HG03378 (cell line): ENCODE data around the gene DOCK4.
"Not testable (repeated sequence)": the region's sequence is repeated elsewhere in the genome, so short reads cannot be mapped to it uniquely, and the experiment has no call there.

Experiments used
- ATAC-seq: cut with Tn5 transposase; IDR thresholded peaks from one replicate; pipeline ENCODE4 v1.9.1; 2021; ENCODE audit warnings: mild to moderate bottlenecking, moderate library complexity; ENCODE audit not compliant: unreplicated experiment

The DOCK4 gene

DNA sequence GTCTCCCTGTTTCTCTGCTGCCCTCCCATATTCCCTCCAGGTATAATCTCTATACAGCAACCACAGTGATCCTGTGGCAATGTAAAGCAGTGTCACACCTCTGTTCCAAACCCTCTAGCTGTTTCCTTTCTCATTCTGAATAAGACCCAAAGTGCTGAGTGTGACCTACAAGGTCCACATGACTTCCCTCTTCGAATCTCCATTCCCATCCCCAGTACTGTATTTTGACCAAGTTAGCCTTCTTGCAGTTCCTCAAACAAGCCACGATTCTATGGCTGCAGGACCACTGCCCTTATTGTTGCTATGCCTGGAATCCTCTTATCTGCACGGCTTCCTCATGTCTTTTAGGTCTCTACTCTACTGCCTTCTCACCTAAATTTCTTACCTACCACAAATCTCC is 291.9 kb downstream of the DOCK4 start:
- ATAC-seq = no peak

DNA sequence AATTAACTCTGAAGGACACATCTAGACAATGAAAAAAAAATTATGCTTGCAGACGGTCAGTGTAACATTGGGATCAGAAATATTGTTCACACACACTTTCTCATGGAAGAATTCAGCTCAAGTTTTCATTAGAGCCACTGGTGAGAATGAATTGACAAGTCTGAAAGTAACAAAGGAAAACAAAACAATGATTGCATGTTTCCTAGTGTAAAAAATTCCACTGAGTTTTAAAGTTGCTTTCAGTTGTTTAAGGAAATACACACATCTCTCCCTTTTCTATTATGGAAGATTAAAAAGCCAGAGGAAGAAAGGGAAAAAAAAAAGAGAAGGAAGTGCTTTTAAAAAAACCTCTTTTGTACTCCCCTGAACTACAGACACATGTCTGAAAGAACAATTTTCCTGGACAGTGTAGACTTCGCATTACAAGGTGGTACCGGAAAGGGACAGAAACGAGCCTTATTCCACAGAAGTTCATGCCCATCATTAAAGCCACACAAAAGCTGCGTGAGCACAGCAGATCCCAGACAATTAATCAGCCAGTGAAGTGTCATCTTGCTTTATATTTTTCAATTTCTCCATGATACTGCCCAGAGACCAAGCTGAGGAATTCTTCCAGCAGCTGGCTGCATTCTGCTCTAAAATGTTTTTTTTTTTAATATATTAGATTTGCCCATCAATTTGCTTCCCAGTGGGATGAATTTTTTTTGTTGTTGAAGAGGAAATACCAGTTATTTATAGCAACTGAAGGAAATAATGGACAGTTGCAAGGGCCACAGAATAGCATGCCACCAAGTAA is 294.8 kb downstream of the DOCK4 start:
- ATAC-seq = no peak

DNA sequence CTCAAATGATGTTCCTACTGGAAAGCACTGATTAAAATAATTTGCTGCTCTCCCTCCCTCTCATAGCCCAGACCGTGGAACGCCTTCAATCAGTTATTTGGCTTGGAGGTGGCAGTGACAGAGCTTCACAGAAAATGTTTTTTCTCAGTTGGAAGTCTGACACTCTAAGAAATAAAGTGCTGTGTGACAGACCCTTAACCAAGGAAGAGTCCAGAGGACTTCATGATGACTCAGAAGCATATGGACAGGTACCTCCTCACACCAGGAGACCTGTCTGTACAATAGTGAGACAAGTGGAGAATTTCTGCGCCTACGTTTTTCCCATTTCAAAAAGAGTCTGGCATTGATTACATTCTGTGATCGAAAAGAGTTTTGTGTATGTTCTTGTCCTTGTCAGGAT is 295.5 kb downstream of the DOCK4 start:
- no peak for ATAC-seq

DNA sequence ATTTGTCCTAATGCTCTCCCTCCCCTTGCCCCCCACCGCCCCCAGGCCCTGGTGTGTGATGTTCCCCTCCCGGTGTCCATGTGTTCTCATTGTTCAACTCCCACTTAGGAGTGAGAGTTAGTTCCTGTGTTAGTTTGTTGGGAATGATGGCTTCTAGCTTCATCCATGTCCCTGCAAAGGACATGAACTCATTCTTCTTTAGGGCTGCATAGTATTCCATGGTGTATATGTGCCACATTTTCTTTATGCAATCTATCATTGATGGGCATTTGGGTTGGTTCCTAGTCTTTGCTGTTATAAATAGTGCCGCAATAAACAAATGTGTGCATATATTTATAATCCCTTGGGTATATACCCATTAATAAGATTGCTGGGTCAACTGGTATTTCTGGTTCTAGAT is 297.5 kb downstream of the DOCK4 start:
- ATAC-seq = not testable (repeated sequence)

DNA sequence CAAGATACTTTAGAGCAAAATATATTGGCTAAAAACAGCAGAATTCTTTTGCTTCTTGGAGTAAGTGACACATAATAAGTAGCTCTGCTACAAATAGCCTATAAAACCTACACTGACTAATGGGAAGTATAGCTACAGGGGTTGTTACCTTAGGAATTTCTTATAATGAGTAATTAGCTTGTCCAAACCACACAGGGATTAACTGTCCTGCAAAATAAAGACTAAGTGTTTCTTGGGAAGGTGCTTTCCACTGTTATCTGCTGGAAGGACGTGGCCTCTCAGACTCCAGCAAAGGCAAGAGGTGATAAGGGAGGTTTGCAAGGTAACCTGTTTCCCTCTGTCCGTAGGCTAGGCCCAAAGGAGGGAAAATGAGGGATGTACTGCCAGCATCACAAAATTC is 302.4 kb downstream of the DOCK4 start:
- ATAC-seq = no peak

DNA sequence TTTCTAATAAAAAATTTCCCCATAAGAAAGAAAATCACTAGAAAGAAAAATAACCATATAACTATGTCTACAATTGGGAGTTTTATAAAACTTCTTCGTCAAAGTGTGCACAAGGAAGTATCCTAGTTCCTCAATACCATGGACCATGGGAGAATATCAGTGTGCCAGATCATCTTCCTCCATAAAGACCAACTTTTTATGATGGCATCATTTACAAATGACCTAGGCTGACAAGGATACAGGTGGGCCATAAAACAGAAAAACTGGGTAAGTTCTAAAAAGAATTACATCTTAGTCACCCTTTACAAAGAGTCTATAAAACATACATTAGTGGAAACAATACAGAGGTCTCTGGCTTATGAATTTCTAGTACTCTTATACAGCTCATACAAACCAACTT is 303.2 kb downstream of the DOCK4 start:
- ATAC-seq = no peak

DNA sequence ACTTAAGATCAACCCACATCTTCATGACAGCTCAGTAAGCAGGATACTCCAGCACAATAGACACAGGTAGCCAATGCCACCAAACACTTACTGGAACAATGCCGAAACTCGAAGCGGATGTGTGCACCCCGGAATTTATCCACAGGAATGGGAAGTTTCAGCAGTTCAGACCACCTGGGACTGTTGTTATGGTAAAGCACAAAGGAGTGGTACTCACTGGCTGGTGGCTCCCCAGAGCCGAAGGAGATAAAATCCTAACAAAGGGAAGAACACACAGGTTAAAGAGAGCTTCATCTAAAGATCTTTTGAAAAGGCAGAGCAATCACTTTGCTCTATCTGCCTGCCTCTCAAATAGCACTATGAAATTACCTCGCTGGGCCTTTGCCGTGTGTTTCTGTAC is 305.9 kb downstream of the DOCK4 start:
- no peak for ATAC-seq

DNA sequence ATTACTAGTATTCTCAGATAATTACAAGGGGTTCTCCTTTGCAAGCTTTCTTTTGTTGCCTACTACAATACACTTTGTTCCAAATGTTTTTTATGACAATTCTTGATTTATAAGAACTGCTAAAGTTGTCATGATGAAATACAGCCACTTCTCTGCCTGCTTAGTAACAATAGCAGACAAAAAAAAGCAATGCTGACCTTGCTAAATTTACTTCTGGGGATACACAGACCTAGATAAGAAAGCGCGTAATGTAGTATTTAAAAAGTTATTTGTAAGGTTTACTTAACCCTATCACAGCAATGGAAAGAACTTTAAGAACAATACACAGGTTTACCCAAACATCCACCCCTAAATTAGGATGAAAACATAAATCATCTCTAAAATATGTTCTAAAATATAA is 311.1 kb downstream of the DOCK4 start:
- ATAC-seq = no peak

DNA sequence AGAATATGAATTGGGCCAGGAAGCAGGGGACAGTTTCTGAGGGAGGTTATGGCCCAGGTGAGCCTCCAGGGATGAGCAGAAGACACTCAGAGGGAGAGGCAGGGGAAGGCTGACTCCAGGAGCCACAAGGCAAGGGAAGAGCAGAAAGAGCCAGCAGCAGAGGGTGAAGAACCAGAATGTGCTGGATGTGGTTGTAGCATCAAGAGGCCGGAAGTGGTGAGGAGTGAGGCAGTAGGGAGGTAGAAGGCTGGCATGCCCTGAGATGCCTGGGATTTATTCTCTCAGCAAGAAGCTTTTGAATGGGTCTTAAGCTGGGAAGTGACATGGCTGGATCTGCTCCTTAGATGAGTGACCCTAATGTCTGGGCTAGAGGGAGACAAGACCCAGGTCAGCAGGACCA is 311.7 kb downstream of the DOCK4 start:
- ATAC-seq = no peak

DNA sequence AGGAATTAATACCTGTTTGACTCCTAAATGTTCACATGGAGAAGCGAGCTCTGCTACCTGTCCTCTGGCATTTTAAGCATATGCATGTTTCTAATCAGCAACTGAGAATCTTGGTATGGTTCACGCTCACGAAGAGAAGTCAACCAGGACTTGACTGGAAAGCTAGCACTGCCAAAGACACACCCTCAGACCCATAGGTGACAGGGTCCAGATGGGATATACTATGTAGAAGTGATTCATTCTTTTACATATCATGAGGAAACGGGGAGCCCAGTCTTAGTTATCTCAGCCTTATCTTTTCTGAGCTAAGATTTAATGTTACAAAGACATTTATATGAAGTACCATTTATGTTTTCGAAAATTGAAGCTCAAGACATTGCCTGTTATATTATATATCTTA is 313.0 kb downstream of the DOCK4 start:
- no peak for ATAC-seq

DNA sequence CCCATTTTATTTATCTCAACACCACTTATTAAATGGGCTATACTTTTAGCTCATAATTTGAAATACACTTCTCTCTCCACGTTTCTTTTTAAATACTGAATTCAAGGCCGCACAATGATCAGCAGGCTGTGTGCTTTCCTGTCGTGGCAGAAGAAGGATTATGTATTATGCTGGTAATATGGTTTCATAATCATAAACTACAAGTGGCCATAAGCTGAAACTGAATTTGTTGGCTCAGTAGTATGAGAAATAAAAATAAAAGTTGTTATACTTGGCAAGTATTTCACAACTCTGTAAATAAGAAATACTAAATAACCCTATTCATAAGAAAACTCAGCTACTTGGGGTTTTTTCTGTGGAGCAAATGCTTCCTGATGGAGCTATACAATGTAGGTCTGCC is 313.6 kb downstream of the DOCK4 start:
- ATAC-seq = no peak

DNA sequence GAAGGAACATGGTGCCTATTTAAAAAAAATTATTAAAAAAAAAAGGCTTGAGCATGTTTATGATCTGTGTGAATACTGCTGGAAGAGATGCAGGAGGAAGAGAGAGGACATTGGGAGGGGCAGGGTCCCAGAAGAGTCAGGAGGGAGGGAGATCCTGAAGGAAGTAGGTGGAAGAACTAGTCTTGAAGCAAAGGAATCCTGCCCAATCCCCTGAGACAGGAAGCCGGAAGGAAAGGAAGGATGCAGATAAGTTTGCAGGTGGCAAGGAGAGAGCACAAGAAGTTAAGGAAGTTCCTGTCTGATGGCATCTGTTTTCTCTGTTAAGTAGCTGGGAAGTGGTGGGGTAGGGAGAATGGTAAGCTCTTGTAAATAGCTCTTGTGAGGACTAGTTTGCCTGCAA is 318.5 kb downstream of the DOCK4 start:
- no peak for ATAC-seq

DNA sequence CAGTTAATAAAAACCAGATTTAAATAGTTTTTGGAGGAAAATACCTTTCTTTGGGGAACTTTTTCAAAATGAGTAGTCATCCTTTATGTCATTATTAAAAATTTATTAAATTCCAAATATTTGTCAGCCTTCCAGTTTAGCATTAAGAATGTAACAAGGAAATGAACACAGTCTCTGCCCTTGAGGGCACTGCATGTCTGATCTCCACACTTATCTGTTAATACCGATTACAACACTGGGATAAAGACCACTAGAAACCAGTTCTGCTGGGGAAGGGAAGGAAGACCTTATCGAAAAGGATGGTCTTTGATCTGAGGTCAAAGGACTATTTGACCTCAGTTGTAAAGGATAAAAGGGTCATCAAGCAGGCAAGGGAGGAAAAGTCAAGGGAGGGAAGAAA is 320.0 kb downstream of the DOCK4 start:
- ATAC-seq = no peak

DNA sequence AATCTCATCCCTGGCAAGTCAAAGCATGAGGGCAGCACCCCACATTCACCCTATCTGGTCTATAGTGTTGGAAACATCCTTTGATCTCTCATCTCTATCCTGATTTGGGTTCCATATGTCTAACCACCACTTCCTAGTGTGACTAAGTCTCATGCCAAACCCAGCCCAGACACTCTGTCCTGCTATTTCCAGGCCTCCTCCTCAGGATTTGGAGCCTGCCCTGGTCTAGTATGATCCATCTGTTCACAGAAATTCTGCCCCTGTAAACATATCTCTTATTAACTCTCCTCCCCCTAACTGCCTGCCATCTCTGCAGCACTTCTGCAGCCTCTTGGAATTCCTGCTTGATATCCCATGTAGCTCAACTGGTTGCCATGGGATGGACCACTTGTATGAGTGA is 323.0 kb downstream of the DOCK4 start:
- no peak for ATAC-seq

DNA sequence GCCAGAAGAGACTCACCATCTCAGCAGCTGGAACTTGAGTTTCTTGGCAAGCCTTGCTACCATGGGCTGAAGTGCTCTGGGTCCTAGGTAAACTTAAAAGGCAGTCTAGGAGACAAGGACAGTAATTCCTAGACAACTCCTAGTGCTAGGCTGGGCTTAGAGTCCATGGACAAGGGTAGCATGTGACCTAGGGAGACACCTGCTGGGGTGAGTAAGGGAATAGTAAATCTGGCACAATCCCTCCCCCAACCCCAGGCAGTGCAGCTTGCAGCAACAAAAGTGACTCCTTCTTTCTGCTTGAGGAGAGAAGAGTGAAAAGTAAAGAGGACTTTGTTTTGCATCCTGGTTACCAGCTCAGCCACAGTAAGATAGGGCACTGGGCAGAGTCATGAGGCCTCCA is 327.4 kb downstream of the DOCK4 start:
- no peak for ATAC-seq

DNA sequence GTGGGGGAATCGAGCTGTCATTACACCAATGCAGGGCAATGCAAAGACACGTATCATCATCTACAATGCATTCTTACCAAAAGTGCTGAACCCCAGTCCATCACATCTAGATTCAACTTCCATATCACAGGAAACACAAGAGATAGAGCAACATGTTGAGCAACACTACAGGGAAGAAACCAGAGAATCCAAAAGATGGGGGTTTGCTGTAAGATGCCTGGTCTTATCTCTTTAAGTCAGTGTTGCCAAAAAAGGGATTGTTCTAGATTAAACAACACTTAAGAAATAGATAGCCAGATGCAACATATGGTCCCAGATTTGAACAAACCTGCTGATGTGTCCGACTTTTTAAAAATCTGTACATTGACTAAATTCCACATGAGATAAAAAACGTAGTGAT is 328.3 kb downstream of the DOCK4 start:
- no peak for ATAC-seq

DNA sequence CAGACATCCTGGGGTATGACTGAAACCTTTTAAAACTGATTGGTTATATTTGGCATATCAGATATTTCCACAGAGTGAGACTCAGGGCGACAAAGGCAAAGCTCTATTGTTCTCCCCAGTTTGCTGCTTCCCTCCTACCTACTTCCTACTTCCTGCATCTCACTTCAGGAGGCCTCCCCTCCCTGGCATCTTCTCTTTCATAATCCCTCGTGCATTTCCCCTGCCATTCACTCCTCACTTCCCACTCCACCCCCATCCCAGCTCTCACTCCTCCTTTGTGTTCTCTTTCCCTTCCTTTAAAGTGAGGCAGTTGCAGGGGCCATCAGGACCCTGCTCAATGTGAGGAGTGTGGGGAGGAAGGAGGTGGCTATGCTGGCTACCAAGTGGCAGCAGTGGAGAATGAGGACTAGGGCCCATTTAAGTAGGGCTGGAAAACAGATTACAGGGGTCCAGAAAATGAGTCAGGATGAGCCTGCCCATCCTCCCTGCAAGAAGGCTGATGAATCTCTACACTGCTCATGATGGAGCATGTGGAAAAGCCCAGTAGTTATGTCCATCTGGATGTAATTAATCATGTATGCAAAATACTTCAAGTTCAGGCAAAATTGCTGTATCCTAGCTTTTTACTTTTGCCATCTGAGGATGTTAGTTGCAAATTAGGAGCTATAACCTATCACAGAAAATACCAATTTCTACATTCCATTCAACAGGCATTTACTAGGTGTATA is 332.1 kb downstream of the DOCK4 start:
- no peak for ATAC-seq

DNA sequence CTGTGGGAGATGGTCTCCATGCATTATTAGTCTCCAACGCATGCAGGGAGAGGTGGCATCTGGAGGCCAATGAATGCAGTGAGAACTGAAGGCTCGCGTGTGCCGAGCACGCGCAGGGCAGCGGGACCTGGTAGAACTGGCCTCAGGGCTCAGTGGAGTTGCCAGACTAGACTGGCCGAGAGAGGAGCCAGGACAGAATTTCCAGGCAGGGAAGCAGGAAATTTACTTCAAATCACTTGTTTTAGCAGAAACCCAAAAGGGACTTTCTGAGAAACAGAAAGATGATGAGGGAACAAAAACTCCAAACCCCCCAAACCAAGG is 332.9 kb downstream of the DOCK4 start:
- ATAC-seq = no peak

DNA sequence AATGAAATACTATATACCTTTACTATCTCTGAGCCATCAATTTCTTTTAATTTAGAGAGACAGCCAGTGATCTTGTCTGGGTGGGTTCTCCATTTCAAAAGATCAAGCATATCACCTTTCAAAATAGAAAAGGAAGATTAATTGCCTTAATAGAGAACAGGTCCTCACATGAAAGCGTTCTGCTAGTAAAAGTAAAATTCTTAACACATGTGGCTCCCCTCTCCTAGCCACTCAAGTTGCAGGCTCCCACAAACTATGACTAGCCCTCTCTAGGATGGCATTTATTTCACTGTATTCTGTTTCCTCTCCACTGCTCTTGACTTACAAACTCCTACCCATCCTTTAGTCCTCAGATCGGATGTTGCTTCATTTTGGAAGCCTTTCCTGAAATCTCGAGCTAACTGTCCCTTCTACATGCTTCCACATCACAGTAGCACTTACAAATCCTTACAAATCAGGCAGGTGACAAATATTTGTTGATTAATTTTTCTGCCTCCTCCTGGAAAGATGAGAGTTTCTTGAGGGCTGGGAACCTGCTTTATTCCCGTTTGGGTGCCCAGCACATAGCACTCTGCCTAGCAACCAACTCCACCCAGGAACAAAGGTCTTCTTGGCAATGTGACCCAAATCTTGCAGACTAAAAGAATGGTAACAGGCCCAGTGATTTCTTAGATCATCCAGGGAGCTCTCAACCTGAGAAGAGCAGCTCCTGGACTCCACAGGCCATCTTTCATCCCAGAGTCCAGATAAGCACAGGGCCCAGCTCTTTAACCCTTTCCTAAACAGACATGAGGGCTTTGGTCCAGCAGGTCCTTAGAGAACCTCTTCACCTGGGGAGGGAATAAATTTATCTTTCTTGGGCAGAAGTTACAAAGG is 333.5 kb downstream of the DOCK4 start:
- ATAC-seq = no peak

DNA sequence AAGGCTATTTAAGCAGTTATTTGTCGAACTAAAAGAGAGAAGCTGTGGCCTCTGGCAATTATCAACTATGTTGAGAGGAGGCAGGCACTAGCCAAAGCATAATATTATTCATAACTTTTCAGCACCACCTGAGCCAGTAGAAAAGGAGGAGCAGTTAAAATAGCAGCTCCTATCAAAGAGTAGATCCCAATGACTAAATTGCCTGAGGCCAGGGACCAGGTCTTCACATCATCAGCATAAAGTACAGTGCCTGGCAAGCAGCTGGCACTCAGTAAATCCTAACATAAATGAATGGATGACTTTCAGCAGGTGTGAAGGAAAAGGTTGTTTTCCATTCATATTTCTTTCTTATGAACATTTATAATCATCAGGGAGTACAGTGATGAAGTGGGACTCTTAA is 334.9 kb downstream of the DOCK4 start:
- ATAC-seq = no peak

DNA sequence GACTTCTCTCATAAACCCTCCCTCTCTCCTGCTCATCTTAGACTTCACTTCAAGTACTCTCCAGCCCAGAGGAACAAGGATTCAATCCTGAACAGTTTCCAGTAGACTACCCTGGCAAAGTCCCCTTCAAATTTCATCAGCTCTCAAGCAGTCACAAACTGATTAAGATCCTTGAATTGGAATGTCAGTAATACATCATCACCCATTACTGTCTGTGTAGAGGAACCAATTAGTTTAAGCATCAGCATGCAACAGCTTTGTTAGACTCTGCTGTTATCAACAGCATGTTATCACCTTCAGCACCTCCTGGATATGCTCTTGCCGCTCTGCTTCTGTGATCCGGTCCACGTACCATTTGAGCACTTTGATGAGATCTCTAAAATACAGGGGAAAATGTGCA is 336.9 kb downstream of the DOCK4 start:
- no peak for ATAC-seq
